ENCODE data around the gene FBXO21. TPM values are rescaled to one million over a fixed set of nuclear protein-coding genes. Genes with fewer than 3 reads are reported as not detected.
"Not testable (repeated sequence)": the region's sequence is repeated elsewhere in the genome, so short reads cannot be mapped to it uniquely, and the experiment has no call there.

The FBXO21 gene
- total RNA-seq, 1 donor from 2014 or later = 69.3 TPM

DNA sequence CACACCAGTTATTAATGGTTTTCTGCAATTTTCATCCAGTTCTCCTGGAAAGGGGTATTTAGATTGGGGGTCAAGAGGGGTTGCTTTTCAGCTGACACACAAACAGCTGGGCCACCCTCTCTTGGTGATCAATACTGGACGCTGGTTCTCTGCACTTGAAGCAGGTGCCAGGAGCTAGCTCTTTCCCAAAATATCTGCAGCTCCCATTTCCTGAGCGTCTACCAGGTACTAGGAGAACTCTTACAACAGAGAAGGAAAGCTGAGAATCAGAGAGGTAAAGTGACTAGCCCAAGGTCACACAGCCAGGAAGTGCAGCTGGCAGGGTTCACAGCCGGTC lies 92.3 kb downstream of the FBXO21 start:
- Histone ChIP-seq H3K36me3 (no peaks in the 10 kb centered on the region), H3K79me2 (ENCODE audit: low read depth) (peaks cover 11% of the 10 kb centered on the region), H3F3A (ENCODE audit: low read depth) (peaks cover 37% of the 10 kb centered on the region), H3K4me3 (peak overlapping the region; percentile 74), H3K27me3 (peaks cover 32% of the 10 kb centered on the region), H2AFZ (replicated peaks) (no peak overlapping the region), H3K9ac (no peak overlapping the region), H3K9me3 (ENCODE audit: low read depth) (no peaks in the 10 kb centered on the region), H4K20me1 (ENCODE audit: low read depth) (no peaks in the 10 kb centered on the region), H3K27ac (no peak overlapping the region), H3K4me1 (peaks cover 29% of the 10 kb centered on the region), H3K4me2 (peak overlapping the region; percentile 90)
- Mint-ChIP-seq H3K4me1 (peaks cover 30% of the 10 kb centered on the region), H3K36me3 (no peaks in the 10 kb centered on the region), H3K27me3 (ENCODE audit: insufficient read depth, low read depth) (peaks cover 43% of the 10 kb centered on the region), H3K4me3 (peak overlapping the region; percentile 81), H3K27ac (no peak overlapping the region), H3K9me3 (no peaks in the 10 kb centered on the region)
- TF ChIP-seq, protein P1, sequence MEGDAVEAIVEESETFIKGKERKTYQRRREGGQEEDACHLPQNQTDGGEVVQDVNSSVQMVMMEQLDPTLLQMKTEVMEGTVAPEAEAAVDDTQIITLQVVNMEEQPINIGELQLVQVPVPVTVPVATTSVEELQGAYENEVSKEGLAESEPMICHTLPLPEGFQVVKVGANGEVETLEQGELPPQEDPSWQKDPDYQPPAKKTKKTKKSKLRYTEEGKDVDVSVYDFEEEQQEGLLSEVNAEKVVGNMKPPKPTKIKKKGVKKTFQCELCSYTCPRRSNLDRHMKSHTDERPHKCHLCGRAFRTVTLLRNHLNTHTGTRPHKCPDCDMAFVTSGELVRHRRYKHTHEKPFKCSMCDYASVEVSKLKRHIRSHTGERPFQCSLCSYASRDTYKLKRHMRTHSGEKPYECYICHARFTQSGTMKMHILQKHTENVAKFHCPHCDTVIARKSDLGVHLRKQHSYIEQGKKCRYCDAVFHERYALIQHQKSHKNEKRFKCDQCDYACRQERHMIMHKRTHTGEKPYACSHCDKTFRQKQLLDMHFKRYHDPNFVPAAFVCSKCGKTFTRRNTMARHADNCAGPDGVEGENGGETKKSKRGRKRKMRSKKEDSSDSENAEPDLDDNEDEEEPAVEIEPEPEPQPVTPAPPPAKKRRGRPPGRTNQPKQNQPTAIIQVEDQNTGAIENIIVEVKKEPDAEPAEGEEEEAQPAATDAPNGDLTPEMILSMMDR (IDR thresholded peaks at IDR 0.05) = no peak
- TF ChIP-seq EZH2phosphoT487 (IDR thresholded peaks at IDR 0.05) = no peak
- TF ChIP-seq EZH2 (IDR thresholded peaks at IDR 0.05) = no peak
- DNase-seq (ENCODE audit: low spot score) = no peak

DNA sequence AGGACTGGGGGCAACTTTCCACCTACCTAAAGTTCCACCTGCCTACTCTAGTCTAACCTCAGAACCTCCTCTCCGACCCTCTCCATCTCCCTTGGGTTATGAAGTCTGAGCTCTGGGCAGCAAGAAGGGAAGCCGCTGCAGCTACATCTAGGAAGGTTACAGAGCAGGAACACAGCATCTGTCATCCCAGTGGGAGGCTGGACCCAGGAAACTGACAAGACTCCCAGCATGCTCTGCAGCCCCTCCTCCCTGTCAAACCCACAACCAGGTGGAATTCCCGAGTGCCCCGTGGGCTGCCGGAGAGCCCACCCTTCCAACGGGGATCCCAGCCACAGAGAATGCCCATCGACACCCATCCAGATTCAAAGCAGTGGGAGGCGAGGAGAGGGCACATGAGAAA lies 93.1 kb downstream of the FBXO21 start:
- Histone ChIP-seq H3F3A (ENCODE audit: low read depth) (peaks cover 28% of the 10 kb centered on the region), H3K27ac (no peak overlapping the region), H3K4me1 (peaks cover 21% of the 10 kb centered on the region), H3K9ac (no peak overlapping the region), H3K4me2 (no peak overlapping the region), H3K27me3 (peaks cover 32% of the 10 kb centered on the region), H3K9me3 (ENCODE audit: low read depth) (no peaks in the 10 kb centered on the region), H3K79me2 (ENCODE audit: low read depth) (peaks cover 11% of the 10 kb centered on the region), H2AFZ (replicated peaks) (no peak overlapping the region), H3K36me3 (no peaks in the 10 kb centered on the region), H3K4me3 (no peak overlapping the region), H4K20me1 (ENCODE audit: low read depth) (no peaks in the 10 kb centered on the region)
- no peak overlapping the region for H3K27ac Mint-ChIP-seq
- H3K4me3 Mint-ChIP-seq = peak overlapping the region; percentile 3
- peaks cover 22% of the 10 kb centered on the region for H3K4me1 Mint-ChIP-seq
- peaks cover 43% of the 10 kb centered on the region for H3K27me3 Mint-ChIP-seq (ENCODE audit: insufficient read depth, low read depth)
- DNase-seq (ENCODE audit: low spot score) = no peak
- no peaks in the 10 kb centered on the region for H3K36me3 Mint-ChIP-seq
- TF ChIP-seq, protein P1 (IDR thresholded peaks at IDR 0.05) = no peak
- TF ChIP-seq EZH2 (IDR thresholded peaks at IDR 0.05) = no peak
- TF ChIP-seq EZH2phosphoT487 (IDR thresholded peaks at IDR 0.05) = no peak
- H3K9me3 Mint-ChIP-seq = no peaks in the 10 kb centered on the region

DNA sequence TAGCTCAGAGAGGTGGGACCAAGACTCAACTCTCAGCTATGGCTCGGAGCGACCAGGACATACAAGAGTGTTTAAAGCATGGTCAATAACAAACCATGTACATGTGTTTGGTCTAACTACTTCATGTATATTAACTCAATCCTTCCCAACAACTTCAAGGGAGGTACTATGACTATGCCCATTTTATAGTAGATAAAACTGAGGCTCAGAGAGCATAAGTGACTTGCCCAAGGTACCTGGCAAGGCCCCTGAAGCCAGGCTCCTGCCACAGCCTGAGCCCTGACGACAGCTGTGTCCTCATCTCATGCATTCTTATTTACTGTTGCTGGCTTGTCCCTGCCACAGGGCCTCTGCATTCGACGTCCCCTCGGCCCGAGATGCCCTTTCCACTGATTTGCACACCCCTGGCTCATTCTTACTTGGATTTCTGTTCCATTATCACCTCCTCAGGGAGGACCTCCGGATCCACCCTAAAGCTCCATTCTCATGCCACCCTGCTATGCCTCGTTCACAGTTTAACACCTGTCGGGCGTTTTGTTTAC lies 93.7 kb downstream of the FBXO21 start:
- H2AFZ ChIP-seq (replicated peaks) = no peak overlapping the region

DNA sequence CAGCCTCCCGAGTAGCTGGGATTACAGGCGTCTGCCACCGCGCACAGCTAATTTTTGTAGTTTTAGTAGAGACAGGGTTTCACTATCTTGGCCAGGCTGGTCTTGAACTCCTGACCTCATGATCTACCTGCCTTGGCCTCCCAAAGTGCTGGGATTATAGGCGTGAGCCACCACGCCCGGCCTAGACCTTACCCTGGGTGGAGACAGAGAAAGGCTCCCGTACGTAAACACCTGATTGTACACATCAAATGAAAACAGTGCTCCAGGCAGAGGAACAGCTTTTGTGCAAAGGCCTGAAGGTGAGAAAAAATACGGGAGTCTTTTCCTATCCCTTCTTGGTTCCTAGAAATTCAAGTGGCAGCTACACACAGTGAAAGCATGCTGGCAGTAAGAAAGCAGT lies 95.1 kb downstream of the FBXO21 start:
- not testable (repeated sequence) for H3K36me3 ChIP-seq; H4K20me1 ChIP-seq (ENCODE audit: low read depth); H3K4me2 ChIP-seq; H3K9me3 ChIP-seq (ENCODE audit: low read depth); DNase-seq (ENCODE audit: low spot score); H3K9ac ChIP-seq; H3K4me3 Mint-ChIP-seq; H3K36me3 Mint-ChIP-seq; H2AFZ ChIP-seq (replicated peaks); H3K9me3 Mint-ChIP-seq; H3K4me3 ChIP-seq; H3K27ac ChIP-seq
- peaks cover 31% of the 10 kb centered on the region for H3K27me3 ChIP-seq
- peaks cover 16% of the 10 kb centered on the region for H3K79me2 ChIP-seq (ENCODE audit: low read depth)
- peaks cover 24% of the 10 kb centered on the region for H3K4me1 Mint-ChIP-seq
- peaks cover 22% of the 10 kb centered on the region for H3F3A ChIP-seq (ENCODE audit: low read depth)
- H3K27ac Mint-ChIP-seq = peak overlapping the region; percentile 32
- peaks cover 23% of the 10 kb centered on the region for H3K4me1 ChIP-seq
- peaks cover 34% of the 10 kb centered on the region for H3K27me3 Mint-ChIP-seq (ENCODE audit: insufficient read depth, low read depth)

More for the DNA sequence above, 93.7 kb downstream of the FBXO21 start:
- Mint-ChIP-seq H3K4me3 (no peak overlapping the region), H3K36me3 (no peaks in the 10 kb centered on the region), H3K27me3 (ENCODE audit: insufficient read depth, low read depth) (peaks cover 41% of the 10 kb centered on the region), H3K9me3 (no peaks in the 10 kb centered on the region), H3K4me1 (peaks cover 20% of the 10 kb centered on the region), H3K27ac (no peak overlapping the region)
- peaks cover 27% of the 10 kb centered on the region for H3F3A ChIP-seq (ENCODE audit: low read depth)
- H3K79me2 ChIP-seq (ENCODE audit: low read depth) = peaks cover 11% of the 10 kb centered on the region
- no peak overlapping the region for H3K4me2 ChIP-seq
- peaks cover 32% of the 10 kb centered on the region for H3K27me3 ChIP-seq
- H4K20me1 ChIP-seq (ENCODE audit: low read depth) = no peaks in the 10 kb centered on the region
- no peak overlapping the region for H3K4me3 ChIP-seq
- peaks cover 19% of the 10 kb centered on the region for H3K4me1 ChIP-seq
- no peak for DNase-seq (ENCODE audit: low spot score)
- H3K9ac ChIP-seq = no peak overlapping the region
- TF ChIP-seq, protein P1 (IDR thresholded peaks at IDR 0.05) = no peak
- TF ChIP-seq EZH2phosphoT487 (IDR thresholded peaks at IDR 0.05) = no peak
- no peaks in the 10 kb centered on the region for H3K9me3 ChIP-seq (ENCODE audit: low read depth)
- no peak overlapping the region for H3K27ac ChIP-seq
- no peaks in the 10 kb centered on the region for H3K36me3 ChIP-seq

All from neural progenitor cell (in vitro differentiated cells).